GM21515 (cell line): ENCODE results near the gene VWA3B.
"Not testable (repeated sequence)": the region's sequence is repeated elsewhere in the genome, so short reads cannot be mapped to it uniquely, and the experiment has no call there.

Experiments used
- ATAC-seq: cut with Tn5 transposase; IDR thresholded peaks from one replicate; pipeline ENCODE4 v1.9.1; 2021; ENCODE audit not compliant: unreplicated experiment

The VWA3B gene

GRCh38 chr2:98087447-98088020 is 567 bp downstream of the VWA3B start:
- ATAC-seq = no peak

GRCh38 chr2:98088261-98088660 is 1.3 kb downstream of the VWA3B start:
- ATAC-seq = no peak

- no peak for ATAC-seq
Measured at GRCh38 chr2:98089941-98090340, 3.0 kb downstream of the VWA3B start.

- ATAC-seq = no peak
Measured at GRCh38 chr2:98090951-98091350, 4.0 kb downstream of the VWA3B start.

GRCh38 chr2:98091738-98092137 is 4.8 kb downstream of the VWA3B start:
- ATAC-seq = no peak

- ATAC-seq = no peak
Measured at GRCh38 chr2:98093146-98093545, 6.2 kb downstream of the VWA3B start.

- ATAC-seq = no peak
Measured at GRCh38 chr2:98093611-98094010, 6.6 kb downstream of the VWA3B start.

- ATAC-seq = no peak
Measured at GRCh38 chr2:98099939-98100743, 13.2 kb downstream of the VWA3B start.

- not testable (repeated sequence) for ATAC-seq
Measured at GRCh38 chr2:98102315-98102714, 15.3 kb downstream of the VWA3B start.

GRCh38 chr2:98102878-98103277 is 15.9 kb downstream of the VWA3B start:
- no peak for ATAC-seq

GRCh38 chr2:98108110-98108509 is 21.1 kb downstream of the VWA3B start:
- ATAC-seq = no peak

- ATAC-seq = no peak
Measured at GRCh38 chr2:98110741-98111140, 23.8 kb downstream of the VWA3B start.

- ATAC-seq = no peak
Measured at GRCh38 chr2:98114643-98115330, 27.8 kb downstream of the VWA3B start.

- no peak for ATAC-seq
Measured at GRCh38 chr2:98118161-98118560, 31.2 kb downstream of the VWA3B start.

- no peak for ATAC-seq
Measured at GRCh38 chr2:98118852-98119251, 31.9 kb downstream of the VWA3B start.

GRCh38 chr2:98121149-98121548 is 34.2 kb downstream of the VWA3B start:
- no peak for ATAC-seq

- no peak for ATAC-seq
Measured at GRCh38 chr2:98122524-98122923, 35.6 kb downstream of the VWA3B start.

GRCh38 chr2:98123286-98123685 is 36.3 kb downstream of the VWA3B start:
- no peak for ATAC-seq

- ATAC-seq = no peak
Measured at GRCh38 chr2:98126061-98126460, 39.1 kb downstream of the VWA3B start.

- no peak for ATAC-seq
Measured at GRCh38 chr2:98127229-98127989, 40.4 kb downstream of the VWA3B start.

- no peak for ATAC-seq
Measured at GRCh38 chr2:98128556-98129109, 41.7 kb downstream of the VWA3B start.
